Activated CD8-positive, alpha-beta T cell treated with anti-CD3 and anti-CD28 coated beads for 36 hours (primary cell): ENCODE data around the gene CYTH2. TPM values are rescaled to one million over a fixed set of nuclear protein-coding genes. Genes with fewer than 3 reads are reported as not detected.

Experiments
- ATAC-seq: fragments of 200-7000 bp; cut with Tn5 transposase; one replicate; pipeline ENCODE4 v1.10.0; 2021; ENCODE audit warnings: mild to moderate bottlenecking, moderate library complexity
- CTCF ChIA-PET: fragments of 350-600 bp; sonication (Branson Sonifier 250); formaldehyde crosslinking; loops from one replicate; lab custom pipeline; 2021; ENCODE audit warnings: antibody characterized with exemption; lab: Charles Lee
- POLR2A ChIA-PET: fragments of 350-600 bp; sonication (Branson Sonifier 250); formaldehyde crosslinking; loops from one replicate; lab custom pipeline; 2021; ENCODE audit warnings: antibody characterized with exemption; lab: Charles Lee
- DNase-seq: peaks from one replicate; pipeline ENCODE4 v3.0.0-alpha.2; 2020
- H3K27ac Mint-ChIP-seq: one replicate; pipeline ENCODE4 v1.8.0; 2021; ENCODE audit warnings: mild to moderate bottlenecking, mixed read lengths
- H3K27me3 Mint-ChIP-seq: one replicate; pipeline ENCODE4 v1.8.0; 2021; ENCODE audit warnings: mixed read lengths
- H3K36me3 Mint-ChIP-seq: one replicate; pipeline ENCODE4 v1.8.0; 2021; ENCODE audit warnings: low read depth, mixed read lengths
- H3K4me1 Mint-ChIP-seq: one replicate; pipeline ENCODE4 v1.8.0; 2021; ENCODE audit warnings: low read depth, mixed read lengths
- H3K4me3 Mint-ChIP-seq: one replicate; pipeline ENCODE4 v1.8.0; 2021; ENCODE audit warnings: mild to moderate bottlenecking, moderate library complexity, mixed read lengths
- H3K9me3 Mint-ChIP-seq: one replicate; pipeline ENCODE4 v1.8.0; 2021; ENCODE audit warnings: mixed read lengths
- intact Hi-C: fragments of 100-400 bp; cut with micrococcal nuclease; formaldehyde crosslinking; loops from one replicate; pipeline ENCODE4 v1.10.0; 2022
- total RNA-seq, 2 experiments: library from RNA; stranded (reverse); gene quantifications; one replicate each; pipeline ENCODE4 v1.2.3, GENCODE V29; 2021
- TF ChIP-seq, protein P1 (sequence below): fragments of 200-600 bp; IDR thresholded peaks from one replicate; pipeline ENCODE4 v1.8.0; 2022; ENCODE audit warnings: antibody characterized with exemption, mild to moderate bottlenecking

Gene CYTH2
- total RNA-seq, 2 experiments from 2014 or later = 23.8 to 24.5 TPM

GRCh38 chr19:48445606-48446481 is 23.3 kb upstream of the CYTH2 start, which contains the start of gene GRWD1:
GRWD1 (plus strand) TSS chr19:48445983; CDS start chr19:48446006, 23 bp downstream.
- peak within 1 kb of the TSS; percentile 79 for H3K4me3 Mint-ChIP-seq
- TF ChIP-seq, protein P1, sequence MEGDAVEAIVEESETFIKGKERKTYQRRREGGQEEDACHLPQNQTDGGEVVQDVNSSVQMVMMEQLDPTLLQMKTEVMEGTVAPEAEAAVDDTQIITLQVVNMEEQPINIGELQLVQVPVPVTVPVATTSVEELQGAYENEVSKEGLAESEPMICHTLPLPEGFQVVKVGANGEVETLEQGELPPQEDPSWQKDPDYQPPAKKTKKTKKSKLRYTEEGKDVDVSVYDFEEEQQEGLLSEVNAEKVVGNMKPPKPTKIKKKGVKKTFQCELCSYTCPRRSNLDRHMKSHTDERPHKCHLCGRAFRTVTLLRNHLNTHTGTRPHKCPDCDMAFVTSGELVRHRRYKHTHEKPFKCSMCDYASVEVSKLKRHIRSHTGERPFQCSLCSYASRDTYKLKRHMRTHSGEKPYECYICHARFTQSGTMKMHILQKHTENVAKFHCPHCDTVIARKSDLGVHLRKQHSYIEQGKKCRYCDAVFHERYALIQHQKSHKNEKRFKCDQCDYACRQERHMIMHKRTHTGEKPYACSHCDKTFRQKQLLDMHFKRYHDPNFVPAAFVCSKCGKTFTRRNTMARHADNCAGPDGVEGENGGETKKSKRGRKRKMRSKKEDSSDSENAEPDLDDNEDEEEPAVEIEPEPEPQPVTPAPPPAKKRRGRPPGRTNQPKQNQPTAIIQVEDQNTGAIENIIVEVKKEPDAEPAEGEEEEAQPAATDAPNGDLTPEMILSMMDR = no peak
- no peaks in the 10 kb centered on the region for H3K9me3 Mint-ChIP-seq
- peak within 1 kb of the TSS; percentile 89 for H3K27ac Mint-ChIP-seq
- H3K36me3 Mint-ChIP-seq = peaks cover 31% of the 10 kb centered on the region
- intact Hi-C loops = no loop called here
- ChIA-PET POLR2A (interaction anchor here (0.6 to 3.7 kb wide), 9 partner anchors 10 to 281 kb away, joined by 3 to 17 read pairs (median 3); partner anchors contain the start of gene KCNJ14), CTCF (interaction anchor here (0.9 to 2.1 kb wide), 3 partner anchors 44 to 138 kb away, joined by 4 to 8 read pairs (median 6); partner anchors contain the start of gene KDELR1)
- ATAC-seq (peak; percentile 95), DNase-seq (peak; percentile 98)
- H3K27me3 Mint-ChIP-seq = peaks cover 19% of the 10 kb centered on the region
- peaks cover 32% of the 10 kb centered on the region for H3K4me1 Mint-ChIP-seq

GRCh38 chr19:48446579-48446978 is 22.6 kb upstream of the CYTH2 start:
- no peak for ATAC-seq
- Mint-ChIP-seq H3K9me3 (no peaks in the 10 kb centered on the region), H3K27me3 (peaks cover 15% of the 10 kb centered on the region), H3K4me1 (peaks cover 32% of the 10 kb centered on the region), H3K36me3 (peaks cover 36% of the 10 kb centered on the region), H3K27ac (peak overlapping the region; percentile 89), H3K4me3 (peak overlapping the region; percentile 79)
- TF ChIP-seq, protein P1 = no peak
- ChIA-PET POLR2A (interaction anchor here (0.8 to 3.7 kb wide), 6 partner anchors 9 to 112 kb away, joined by 3 to 17 read pairs (median 5); partner anchors contain the start of gene KCNJ14), CTCF (interaction anchor here (0.7 to 2.1 kb wide), 4 partner anchors 43 to 137 kb away, joined by 3 to 8 read pairs (median 5); partner anchors contain the start of gene KDELR1)
- intact Hi-C loops = no loop called here
- DNase-seq = no peak

- ATAC-seq (no peak), DNase-seq (no peak)
- H3K36me3 Mint-ChIP-seq = peaks cover 43% of the 10 kb centered on the region
- ChIA-PET POLR2A (interaction anchor here (1.6 to 3.7 kb wide), 3 partner anchors 9 to 168 kb away, joined by 4 to 17 read pairs (median 9); no protein-coding TSS in a partner anchor), CTCF (interaction anchor here (1.3 to 1.4 kb wide), 2 partner anchors 32 to 42 kb away, joined by 3 to 4 read pairs; no protein-coding TSS in a partner anchor)
- H3K4me1 Mint-ChIP-seq = peaks cover 35% of the 10 kb centered on the region
- no peaks in the 10 kb centered on the region for H3K9me3 Mint-ChIP-seq
- peak overlapping the region; percentile 23 for H3K27ac Mint-ChIP-seq
- peak overlapping the region; percentile 4 for H3K4me3 Mint-ChIP-seq
- intact Hi-C loops = no loop called here
- TF ChIP-seq, protein P1 = no peak
- peaks cover 7% of the 10 kb centered on the region for H3K27me3 Mint-ChIP-seq
These were observed 20.6 kb upstream of the CYTH2 start for GRCh38 chr19:48448563-48448962.

- Mint-ChIP-seq H3K36me3 (peaks cover 53% of the 10 kb centered on the region), H3K4me3 (no peak overlapping the region), H3K9me3 (no peaks in the 10 kb centered on the region), H3K27me3 (no peaks in the 10 kb centered on the region), H3K27ac (no peak overlapping the region), H3K4me1 (peaks cover 31% of the 10 kb centered on the region)
- TF ChIP-seq, protein P1 = no peak
- POLR2A ChIA-PET = interaction anchor here (1.0 to 1.6 kb wide), 2 partner anchors 29 to 86 kb away, joined by 5 to 6 read pairs; partner anchors contain the start of genes SYNGR4 and TMEM143
- intact Hi-C loops = no loop called here
- DNase-seq (no peak), ATAC-seq (no peak)
- CTCF ChIA-PET = no interaction called here
These were observed 18.7 kb upstream of the CYTH2 start for GRCh38 chr19:48450441-48450840.
